ENCODE data around the gene FNDC4.

FNDC4 gene

GRCh38 chr2:27464443-27464842 is 30.6 kb downstream of the FNDC4 start:
- no peak for TF ChIP-seq CTCF (IDR thresholded peaks at IDR 0.05; ENCODE audit: insufficient read depth, missing control alignments)
- DNase-seq (ENCODE audit: insufficient read length, low spot score) (no peak), FAIRE-seq (no peak)

GRCh38 chr2:27461118-27461517 is 33.9 kb downstream of the FNDC4 start:
- FAIRE-seq = no peak
- no peak for DNase-seq (ENCODE audit: insufficient read length, low spot score)
- TF ChIP-seq CTCF (IDR thresholded peaks at IDR 0.05; ENCODE audit: insufficient read depth, missing control alignments) = no peak

- no peak for TF ChIP-seq CTCF (IDR thresholded peaks at IDR 0.05; ENCODE audit: insufficient read depth, missing control alignments)
- no peak for FAIRE-seq
- DNase-seq (ENCODE audit: insufficient read length, low spot score) = no peak
Observed at GRCh38 chr2:27453968-27454367, 41.0 kb downstream of the FNDC4 start.

- DNase-seq (ENCODE audit: insufficient read length, low spot score) (no peak), FAIRE-seq (no peak)
- TF ChIP-seq CTCF (IDR thresholded peaks at IDR 0.05; ENCODE audit: insufficient read depth, missing control alignments) = no peak
Observed at GRCh38 chr2:27451095-27451494, 43.9 kb downstream of the FNDC4 start.

GRCh38 chr2:27448381-27448780 is 46.6 kb downstream of the FNDC4 start:
- TF ChIP-seq CTCF (IDR thresholded peaks at IDR 0.05; ENCODE audit: insufficient read depth, missing control alignments) = no peak
- DNase-seq (ENCODE audit: insufficient read length, low spot score) (no peak), FAIRE-seq (no peak)

- FAIRE-seq (no peak), DNase-seq (ENCODE audit: insufficient read length, low spot score) (no peak)
- TF ChIP-seq CTCF (IDR thresholded peaks at IDR 0.05; ENCODE audit: insufficient read depth, missing control alignments) = no peak
Observed at GRCh38 chr2:27446057-27446456, 48.9 kb downstream of the FNDC4 start.

- no peak for TF ChIP-seq CTCF (IDR thresholded peaks at IDR 0.05; ENCODE audit: insufficient read depth, missing control alignments)
- DNase-seq (ENCODE audit: insufficient read length, low spot score) (no peak), FAIRE-seq (no peak)
Observed at GRCh38 chr2:27445615-27446014, 49.4 kb downstream of the FNDC4 start.

All from D721Med (cell line).